ENCODE measurements around the gene VDAC2. TPM values are rescaled to one million over a fixed set of nuclear protein-coding genes. Genes with fewer than 3 reads are reported as not detected.

Gene VDAC2
- total and polyA plus RNA-seq, 2 experiments from 2014 or later = 242 to 311 TPM

GRCh38 chr10:75236178-75236825 lies 25.7 kb downstream of the VDAC2 start:
- DNase-seq (ENCODE audit: low spot score) = no peak
- Histone ChIP-seq H3K79me2 (replicated peaks; ENCODE audit: insufficient read depth) (0 out of 2 replicates have a peak, but pooled peaks cover 5% of the 10 kb centered on the region), H3K9me2 (ENCODE audit: insufficient read depth) (no peaks in the 10 kb centered on the region), H3K27ac (ENCODE audit: low read depth) (no peak overlapping the region), H2AFZ (peak overlapping the region; percentile 83; the same call in 1 of the 2 replicates), H4K20me1 (replicated peaks; ENCODE audit: insufficient read depth) (peaks cover 11% of the 10 kb centered on the region), H3K4me3 (no peak overlapping the region), H3K4me1 (ENCODE audit: insufficient read depth) (peaks cover 6% of the 10 kb centered on the region; the same call in 1 of the 2 replicates), H3K36me3 (ENCODE audit: insufficient read depth) (peaks cover 12% of the 10 kb centered on the region), H3K4me2 (0 out of 2 replicates have a peak overlapping the region, but pooled peaks have one; percentile 62), H3F3A (replicated peaks; ENCODE audit: low read depth) (peaks cover 33% of the 10 kb centered on the region), H3K27me3 (ENCODE audit: insufficient read depth) (no peaks in the 10 kb centered on the region)
- peaks cover 19% of the 10 kb centered on the region for H3K4me1 Mint-ChIP-seq
- peaks cover 22% of the 10 kb centered on the region for H3K27me3 Mint-ChIP-seq (ENCODE audit: insufficient read depth, low read depth, poor library complexity)
- H3K27ac Mint-ChIP-seq = no peak overlapping the region
- TF ChIP-seq, protein P1, sequence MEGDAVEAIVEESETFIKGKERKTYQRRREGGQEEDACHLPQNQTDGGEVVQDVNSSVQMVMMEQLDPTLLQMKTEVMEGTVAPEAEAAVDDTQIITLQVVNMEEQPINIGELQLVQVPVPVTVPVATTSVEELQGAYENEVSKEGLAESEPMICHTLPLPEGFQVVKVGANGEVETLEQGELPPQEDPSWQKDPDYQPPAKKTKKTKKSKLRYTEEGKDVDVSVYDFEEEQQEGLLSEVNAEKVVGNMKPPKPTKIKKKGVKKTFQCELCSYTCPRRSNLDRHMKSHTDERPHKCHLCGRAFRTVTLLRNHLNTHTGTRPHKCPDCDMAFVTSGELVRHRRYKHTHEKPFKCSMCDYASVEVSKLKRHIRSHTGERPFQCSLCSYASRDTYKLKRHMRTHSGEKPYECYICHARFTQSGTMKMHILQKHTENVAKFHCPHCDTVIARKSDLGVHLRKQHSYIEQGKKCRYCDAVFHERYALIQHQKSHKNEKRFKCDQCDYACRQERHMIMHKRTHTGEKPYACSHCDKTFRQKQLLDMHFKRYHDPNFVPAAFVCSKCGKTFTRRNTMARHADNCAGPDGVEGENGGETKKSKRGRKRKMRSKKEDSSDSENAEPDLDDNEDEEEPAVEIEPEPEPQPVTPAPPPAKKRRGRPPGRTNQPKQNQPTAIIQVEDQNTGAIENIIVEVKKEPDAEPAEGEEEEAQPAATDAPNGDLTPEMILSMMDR (conservative IDR thresholded peaks at IDR 0.05; ENCODE audit: low read depth in 2 of 2) = peak in 1 of 2 experiments; percentile 3; a peak in 1 of 4 replicates
- TF ChIP-seq, protein P2, sequence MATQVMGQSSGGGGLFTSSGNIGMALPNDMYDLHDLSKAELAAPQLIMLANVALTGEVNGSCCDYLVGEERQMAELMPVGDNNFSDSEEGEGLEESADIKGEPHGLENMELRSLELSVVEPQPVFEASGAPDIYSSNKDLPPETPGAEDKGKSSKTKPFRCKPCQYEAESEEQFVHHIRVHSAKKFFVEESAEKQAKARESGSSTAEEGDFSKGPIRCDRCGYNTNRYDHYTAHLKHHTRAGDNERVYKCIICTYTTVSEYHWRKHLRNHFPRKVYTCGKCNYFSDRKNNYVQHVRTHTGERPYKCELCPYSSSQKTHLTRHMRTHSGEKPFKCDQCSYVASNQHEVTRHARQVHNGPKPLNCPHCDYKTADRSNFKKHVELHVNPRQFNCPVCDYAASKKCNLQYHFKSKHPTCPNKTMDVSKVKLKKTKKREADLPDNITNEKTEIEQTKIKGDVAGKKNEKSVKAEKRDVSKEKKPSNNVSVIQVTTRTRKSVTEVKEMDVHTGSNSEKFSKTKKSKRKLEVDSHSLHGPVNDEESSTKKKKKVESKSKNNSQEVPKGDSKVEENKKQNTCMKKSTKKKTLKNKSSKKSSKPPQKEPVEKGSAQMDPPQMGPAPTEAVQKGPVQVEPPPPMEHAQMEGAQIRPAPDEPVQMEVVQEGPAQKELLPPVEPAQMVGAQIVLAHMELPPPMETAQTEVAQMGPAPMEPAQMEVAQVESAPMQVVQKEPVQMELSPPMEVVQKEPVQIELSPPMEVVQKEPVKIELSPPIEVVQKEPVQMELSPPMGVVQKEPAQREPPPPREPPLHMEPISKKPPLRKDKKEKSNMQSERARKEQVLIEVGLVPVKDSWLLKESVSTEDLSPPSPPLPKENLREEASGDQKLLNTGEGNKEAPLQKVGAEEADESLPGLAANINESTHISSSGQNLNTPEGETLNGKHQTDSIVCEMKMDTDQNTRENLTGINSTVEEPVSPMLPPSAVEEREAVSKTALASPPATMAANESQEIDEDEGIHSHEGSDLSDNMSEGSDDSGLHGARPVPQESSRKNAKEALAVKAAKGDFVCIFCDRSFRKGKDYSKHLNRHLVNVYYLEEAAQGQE (IDR thresholded peaks at IDR 0.05; ENCODE audit: unreplicated experiment) = no peak
- H3K4me3 Mint-ChIP-seq = peak overlapping the region; percentile 34; the same call in 1 of the 3 replicates
- peaks cover 24% of the 10 kb centered on the region for H3K36me3 Mint-ChIP-seq (ENCODE audit: low read depth)
- H3K9me3 Mint-ChIP-seq = no peaks in the 10 kb centered on the region
- no peak for ATAC-seq

DNA sequence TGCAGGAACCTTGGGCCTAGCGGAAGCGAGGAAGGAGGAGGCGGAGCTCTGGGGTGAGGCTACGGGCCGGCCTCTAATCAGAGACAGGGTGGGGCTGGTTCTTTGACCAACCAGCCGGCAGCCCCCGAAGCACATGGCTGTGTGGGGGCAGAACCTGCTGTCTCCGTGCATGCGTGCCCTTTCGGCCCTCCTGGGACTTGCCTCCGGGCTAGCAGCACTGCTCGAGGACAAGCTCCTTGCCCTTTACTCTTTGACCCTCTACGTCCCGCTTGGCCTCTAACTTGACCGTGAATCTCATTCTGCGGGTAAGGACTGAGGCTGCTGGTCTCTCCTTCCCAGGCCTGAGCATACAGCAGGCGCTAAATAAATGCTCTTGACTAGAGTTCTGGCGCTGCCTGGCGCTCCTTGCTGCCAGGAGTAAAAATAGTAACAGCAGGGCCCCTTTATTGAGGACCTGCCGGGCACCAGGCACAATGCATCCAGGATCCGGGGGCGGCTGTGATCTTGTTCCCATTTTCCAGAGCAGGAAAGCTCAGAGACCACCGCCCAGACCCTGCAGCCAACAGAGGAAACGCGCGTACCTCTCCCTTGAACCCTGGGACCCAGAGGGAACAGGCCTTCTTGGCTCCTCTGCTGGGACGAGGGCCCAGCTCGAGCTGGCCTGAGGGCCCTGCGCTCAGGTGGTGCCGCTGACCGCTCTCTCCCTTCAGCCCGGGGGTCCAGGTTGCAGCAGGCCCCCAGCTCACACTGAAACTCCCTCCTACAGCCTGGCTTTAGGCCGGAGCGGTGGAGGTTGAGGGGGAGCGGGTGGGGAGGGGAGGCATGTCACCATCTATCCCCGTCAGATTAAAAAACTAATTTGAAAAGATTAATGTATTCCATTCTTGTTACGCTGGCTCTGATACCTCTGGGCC lies 27.8 kb downstream of the VDAC2 start:
- Mint-ChIP-seq H3K27ac (no peak overlapping the region), H3K36me3 (ENCODE audit: low read depth) (peaks cover 2% of the 10 kb centered on the region; the same call in 2 of the 3 replicates), H3K4me3 (no peak overlapping the region), H3K9me3 (no peaks in the 10 kb centered on the region), H3K27me3 (ENCODE audit: insufficient read depth, low read depth, poor library complexity) (peaks cover 8% of the 10 kb centered on the region), H3K4me1 (peaks cover 8% of the 10 kb centered on the region)
- Histone ChIP-seq H3K9me2 (ENCODE audit: insufficient read depth) (no peaks in the 10 kb centered on the region), H3K4me1 (ENCODE audit: insufficient read depth) (no peaks in the 10 kb centered on the region), H3K79me2 (replicated peaks; ENCODE audit: insufficient read depth) (no peaks in the 10 kb centered on the region), H3F3A (replicated peaks; ENCODE audit: low read depth) (peaks cover 13% of the 10 kb centered on the region), H4K20me1 (replicated peaks; ENCODE audit: insufficient read depth) (no peaks in the 10 kb centered on the region), H3K4me2 (no peak overlapping the region), H3K36me3 (ENCODE audit: insufficient read depth) (no peaks in the 10 kb centered on the region), H2AFZ (peak overlapping the region; percentile 83; the same call in 1 of the 2 replicates), H3K4me3 (no peak overlapping the region), H3K27me3 (ENCODE audit: insufficient read depth) (no peaks in the 10 kb centered on the region), H3K27ac (ENCODE audit: low read depth) (no peak overlapping the region)
- ATAC-seq = no peak
- DNase-seq (ENCODE audit: low spot score) = peak; percentile 54
- no peak for TF ChIP-seq EZH2 (IDR thresholded peaks at IDR 0.05; ENCODE audit: low read depth, unreplicated experiment)
- no peak for TF ChIP-seq STAT1 (IDR thresholded peaks at IDR 0.05; ENCODE audit: unreplicated experiment)
- no peak for TF ChIP-seq JUNB (IDR thresholded peaks at IDR 0.05; ENCODE audit: unreplicated experiment)
- TF ChIP-seq EZH2phosphoT487 (IDR thresholded peaks at IDR 0.05; ENCODE audit: unreplicated experiment) = no peak
- no peak for TF ChIP-seq ZNF114 (CRISPR knock-in tag; IDR thresholded peaks at IDR 0.05)
- TF ChIP-seq NANOG (IDR thresholded peaks at IDR 0.05; ENCODE audit: borderline replicate concordance) = no peak

Data from GM23338 (cell line).